PC-3 (cell line): ENCODE results near the gene RBM25. TPM values are rescaled to one million over a fixed set of nuclear protein-coding genes. Genes with fewer than 3 reads are reported as not detected.

ENCODE experiments used
- ATAC-seq: fragments of 200-7000 bp; cut with Tn5 transposase; 2 replicates; pipeline ENCODE4 v1.9.1; 2020; ENCODE audit warnings: mild to moderate bottlenecking, moderate library complexity
- BruUV-seq: library from RNA; stranded (reverse); fragments of 400-500 nt; replicated peaks from 2 replicates; lab custom pipeline; 2021; lab: Mats Ljungman, UMichigan
- CTCF ChIA-PET: fragments of 300-600 bp; sonication (Branson Sonifier 250); formaldehyde crosslinking; loops from one replicate; lab custom pipeline; 2022; ENCODE audit warnings: antibody characterized with exemption; lab: Charles Lee
- POLR2A ChIA-PET: fragments of 300-600 bp; sonication (Branson Sonifier 250); formaldehyde crosslinking; loops from one replicate; lab custom pipeline; 2022; ENCODE audit warnings: antibody characterized with exemption; ENCODE audit not compliant: unreplicated experiment; lab: Charles Lee
- DNase-seq: peaks from one replicate; pipeline ENCODE4 v3.0.0-alpha.2; 2015
- H2AFZ ChIP-seq: fragments of 300-600 bp; sonication (generic); 2 replicates; pipeline ENCODE4 v1.6.0; 2016; ENCODE audit warnings: antibody characterized with exemption, low read length
- H3F3A ChIP-seq: fragments of 300-600 bp; sonication (generic); one replicate; pipeline ENCODE4 v1.6.0; 2017; ENCODE audit warnings: antibody characterized with exemption, low read length, control low read depth, mild to moderate bottlenecking; ENCODE audit not compliant: unreplicated experiment
- H3K27ac ChIP-seq: fragments of 300-600 bp; sonication (generic); 2 replicates; pipeline ENCODE4 v1.5.1; 2016; ENCODE audit warnings: mild to moderate bottlenecking, low read length
- H3K27me3 ChIP-seq: fragments of 300-600 bp; sonication (generic); 2 replicates; pipeline ENCODE4 v1.6.1; 2016; ENCODE audit warnings: low read length, mixed read lengths
- H3K36me3 ChIP-seq: fragments of 300-600 bp; sonication (generic); 2 replicates; pipeline ENCODE4 v1.6.1; 2016; ENCODE audit warnings: low read depth, mixed run types, low read length, mixed read lengths
- H3K4me1 ChIP-seq: fragments of 300-600 bp; sonication (generic); 2 replicates; pipeline ENCODE4 v1.5.1; 2016; ENCODE audit warnings: low read length; ENCODE audit not compliant: insufficient read depth
- H3K4me2 ChIP-seq: fragments of 300-600 bp; sonication (generic); 2 replicates; pipeline ENCODE4 v1.6.0; 2016; ENCODE audit warnings: low read length
- H3K4me3 ChIP-seq: fragments of 300-600 bp; sonication (generic); 2 replicates; pipeline ENCODE4 v1.5.1; 2016; ENCODE audit warnings: mild to moderate bottlenecking, low read length, mixed read lengths
- H3K79me2 ChIP-seq: fragments of 300-600 bp; sonication (generic); 2 replicates; pipeline ENCODE4 v1.6.1; 2017; ENCODE audit warnings: low read length, mixed read lengths
- H3K9ac ChIP-seq: fragments of 300-600 bp; sonication (generic); 2 replicates; pipeline ENCODE4 v1.6.0; 2016; ENCODE audit warnings: mild to moderate bottlenecking, low read length
- H3K9me2 ChIP-seq: fragments of 300-600 bp; sonication (generic); replicated peaks from 2 replicates; pipeline ENCODE4 v1.6.1; 2016; ENCODE audit warnings: mixed run types, low read length, mixed read lengths
- H3K9me3 ChIP-seq: fragments of 300-600 bp; sonication (generic); 2 replicates; pipeline ENCODE4 v1.6.1; 2016; ENCODE audit warnings: low read length, mixed read lengths
- H4K20me1 ChIP-seq: fragments of 300-600 bp; sonication (generic); 2 replicates; pipeline ENCODE4 v1.6.1; 2016; ENCODE audit warnings: low read length, mixed read lengths
- EZH2 ChIP-seq: fragments of 300-600 bp; sonication (generic); IDR thresholded peaks from one replicate; pipeline ENCODE4 v1.6.1; 2017; ENCODE audit warnings: antibody characterized with exemption, mild to moderate bottlenecking, low read length; ENCODE audit not compliant: unreplicated experiment
- EZH2phosphoT487 ChIP-seq: fragments of 300-600 bp; sonication (generic); IDR thresholded peaks from 2 replicates; pipeline ENCODE4 v1.6.1; 2018; ENCODE audit warnings: mild to moderate bottlenecking, antibody characterized with exemption, low read length, borderline replicate concordance
- intact Hi-C: fragments of 100-400 bp; cut with micrococcal nuclease; formaldehyde crosslinking; loops from 2 replicates; pipeline ENCODE4 v1.9.0; 2023
- total RNA-seq: library from RNA; depleted of rRNA; stranded (reverse); fragments of >200 nt; gene quantifications from 2 replicates; pipeline ENCODE4 v1.2.3, GENCODE V29; 2014
- TF ChIP-seq, protein P1 (sequence below): fragments of 300-600 bp; sonication (generic); conservative IDR thresholded peaks from 2 replicates; pipeline ENCODE4 v1.5.1; 2017; ENCODE audit warnings: antibody characterized with exemption, low read depth, mild to moderate bottlenecking, low read length

Gene RBM25
- total RNA-seq, 1 experiment from 2014 or later: 53.2 TPM

DNA sequence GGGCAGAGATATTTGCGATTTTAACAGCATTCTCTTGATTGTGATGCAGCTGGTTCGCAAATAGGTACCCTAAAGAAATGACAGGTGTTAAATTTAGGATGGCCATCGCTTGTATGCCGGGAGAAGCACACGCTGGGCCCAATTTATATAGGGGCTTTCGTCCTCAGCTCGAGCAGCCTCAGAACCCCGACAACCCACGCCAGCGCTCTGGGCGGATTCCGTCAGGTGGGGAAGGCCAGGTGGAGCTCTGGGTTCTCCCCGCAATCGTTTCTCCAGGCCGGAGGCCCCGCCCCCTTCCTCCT, 77.7 kb downstream of the RBM25 start:
- Histone ChIP-seq H2AFZ (peak overlapping the region; percentile 89), H3K4me2 (peak overlapping the region; percentile 95), H3K9ac (peak overlapping the region; percentile 86), H3K27ac (peak overlapping the region; percentile 71; the same call in 1 of the 2 replicates), H3K36me3 (no peaks in the 10 kb centered on the region), H4K20me1 (peaks cover 14% of the 10 kb centered on the region), H3K9me3 (no peaks in the 10 kb centered on the region), H3K4me3 (peak overlapping the region; percentile 75), H3K4me1 (peaks cover 13% of the 10 kb centered on the region), H3K9me2 (no peaks in the 10 kb centered on the region), H3K27me3 (no peaks in the 10 kb centered on the region), H3K79me2 (peaks cover 42% of the 10 kb centered on the region), H3F3A (no peaks in the 10 kb centered on the region)
- ChIA-PET POLR2A (interaction anchor here (0.5 to 1.1 kb wide), 15 partner anchors 9 to 390 kb away, joined by 3 to 11 read pairs (median 3); partner anchors contain the start of gene ZFYVE1), CTCF (interaction anchor here (0.6 kb wide), 1 partner anchor 206 kb away, joined by 4 read pairs; no protein-coding TSS in a partner anchor)
- TF ChIP-seq EZH2phosphoT487 (no peak), EZH2 (no peak)
- TF ChIP-seq, protein P1, sequence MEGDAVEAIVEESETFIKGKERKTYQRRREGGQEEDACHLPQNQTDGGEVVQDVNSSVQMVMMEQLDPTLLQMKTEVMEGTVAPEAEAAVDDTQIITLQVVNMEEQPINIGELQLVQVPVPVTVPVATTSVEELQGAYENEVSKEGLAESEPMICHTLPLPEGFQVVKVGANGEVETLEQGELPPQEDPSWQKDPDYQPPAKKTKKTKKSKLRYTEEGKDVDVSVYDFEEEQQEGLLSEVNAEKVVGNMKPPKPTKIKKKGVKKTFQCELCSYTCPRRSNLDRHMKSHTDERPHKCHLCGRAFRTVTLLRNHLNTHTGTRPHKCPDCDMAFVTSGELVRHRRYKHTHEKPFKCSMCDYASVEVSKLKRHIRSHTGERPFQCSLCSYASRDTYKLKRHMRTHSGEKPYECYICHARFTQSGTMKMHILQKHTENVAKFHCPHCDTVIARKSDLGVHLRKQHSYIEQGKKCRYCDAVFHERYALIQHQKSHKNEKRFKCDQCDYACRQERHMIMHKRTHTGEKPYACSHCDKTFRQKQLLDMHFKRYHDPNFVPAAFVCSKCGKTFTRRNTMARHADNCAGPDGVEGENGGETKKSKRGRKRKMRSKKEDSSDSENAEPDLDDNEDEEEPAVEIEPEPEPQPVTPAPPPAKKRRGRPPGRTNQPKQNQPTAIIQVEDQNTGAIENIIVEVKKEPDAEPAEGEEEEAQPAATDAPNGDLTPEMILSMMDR: no peak
- BruUV-seq: no TSS peak
- DNase-seq (no peak), ATAC-seq (no peak)
- intact Hi-C loops: no loop called here

DNA sequence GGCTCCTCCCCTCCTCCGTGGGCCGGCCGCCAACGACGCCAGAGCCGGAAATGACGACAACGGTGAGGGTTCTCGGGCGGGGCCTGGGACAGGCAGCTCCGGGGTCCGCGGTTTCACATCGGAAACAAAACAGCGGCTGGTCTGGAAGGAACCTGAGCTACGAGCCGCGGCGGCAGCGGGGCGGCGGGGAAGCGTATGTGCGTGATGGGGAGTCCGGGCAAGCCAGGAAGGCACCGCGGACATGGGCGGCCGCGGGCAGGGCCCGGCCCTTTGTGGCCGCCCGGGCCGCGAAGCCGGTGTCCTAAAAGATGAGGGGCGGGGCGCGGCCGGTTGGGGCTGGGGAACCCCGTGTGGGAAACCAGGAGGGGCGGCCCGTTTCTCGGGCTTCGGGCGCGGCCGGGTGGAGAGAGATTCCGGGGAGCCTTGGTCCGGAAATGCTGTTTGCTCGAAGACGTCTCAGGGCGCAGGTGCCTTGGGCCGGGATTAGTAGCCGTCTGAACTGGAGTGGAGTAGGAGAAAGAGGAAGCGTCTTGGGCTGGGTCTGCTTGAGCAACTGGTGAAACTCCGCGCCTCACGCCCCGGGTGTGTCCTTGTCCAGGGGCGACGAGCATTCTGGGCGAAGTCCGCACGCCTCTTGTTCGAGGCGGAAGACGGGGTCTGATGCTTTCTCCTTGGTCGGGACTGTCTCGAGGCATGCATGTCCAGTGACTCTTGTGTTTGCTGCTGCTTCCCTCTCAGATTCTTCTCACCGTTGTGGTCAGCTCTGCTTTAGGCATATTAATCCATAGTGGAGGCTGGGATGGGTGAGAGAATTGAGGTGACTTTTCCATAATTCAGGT, 78.3 kb downstream of the RBM25 start, which contains the start of gene PSEN1:
Gene PSEN1 (plus strand): TSS at position 121 of the 839 bp plus-strand sequence. CDS start 11,513 bp downstream, outside the sequence.
- Histone ChIP-seq H3K79me2 (peaks cover 44% of the 10 kb centered on the region), H3K4me3 (peak within 1 kb of the TSS; percentile 75), H2AFZ (peak within 1 kb of the TSS; percentile 89), H3K36me3 (no peaks in the 10 kb centered on the region), H3K4me1 (peaks cover 13% of the 10 kb centered on the region), H3K4me2 (peak within 1 kb of the TSS; percentile 95), H3F3A (no peaks in the 10 kb centered on the region), H3K9ac (peak within 1 kb of the TSS; percentile 86), H3K9me3 (no peaks in the 10 kb centered on the region), H3K9me2 (no peaks in the 10 kb centered on the region), H3K27me3 (no peaks in the 10 kb centered on the region), H4K20me1 (peaks cover 15% of the 10 kb centered on the region), H3K27ac (peak within 1 kb of the TSS; percentile 71)
- ATAC-seq: peak; percentile 81
- TSS peak; percentile 81 for BruUV-seq
- DNase-seq: peak; percentile 96
- intact Hi-C loops: loop anchor here (1.0 kb wide), 1 partner anchor 17 kb away; no protein-coding TSS in a partner anchor
- TF ChIP-seq EZH2phosphoT487 (no peak), EZH2 (no peak)
- TF ChIP-seq, protein P1: no peak
- POLR2A ChIA-PET: interaction anchor here (0.5 to 1.1 kb wide), 15 partner anchors 9 to 391 kb away, joined by 3 to 11 read pairs (median 3); partner anchors contain the start of gene ZFYVE1
- CTCF ChIA-PET: interaction anchor here (0.6 kb wide), 1 partner anchor 207 kb away, joined by 4 read pairs; no protein-coding TSS in a partner anchor
